NCI-H1417 (cell line): Measurements from ENCODE around the gene RNU7-1.
A peak's percentile ranks its signal among the peaks of the same experiment; 100 is the strongest.

Experiments used
- DNase-seq, 3 experiments: peaks; one replicate each; lab custom pipeline; 2025; lab: John Stamatoyannopoulos, UW

Gene RNU7-1

DNA sequence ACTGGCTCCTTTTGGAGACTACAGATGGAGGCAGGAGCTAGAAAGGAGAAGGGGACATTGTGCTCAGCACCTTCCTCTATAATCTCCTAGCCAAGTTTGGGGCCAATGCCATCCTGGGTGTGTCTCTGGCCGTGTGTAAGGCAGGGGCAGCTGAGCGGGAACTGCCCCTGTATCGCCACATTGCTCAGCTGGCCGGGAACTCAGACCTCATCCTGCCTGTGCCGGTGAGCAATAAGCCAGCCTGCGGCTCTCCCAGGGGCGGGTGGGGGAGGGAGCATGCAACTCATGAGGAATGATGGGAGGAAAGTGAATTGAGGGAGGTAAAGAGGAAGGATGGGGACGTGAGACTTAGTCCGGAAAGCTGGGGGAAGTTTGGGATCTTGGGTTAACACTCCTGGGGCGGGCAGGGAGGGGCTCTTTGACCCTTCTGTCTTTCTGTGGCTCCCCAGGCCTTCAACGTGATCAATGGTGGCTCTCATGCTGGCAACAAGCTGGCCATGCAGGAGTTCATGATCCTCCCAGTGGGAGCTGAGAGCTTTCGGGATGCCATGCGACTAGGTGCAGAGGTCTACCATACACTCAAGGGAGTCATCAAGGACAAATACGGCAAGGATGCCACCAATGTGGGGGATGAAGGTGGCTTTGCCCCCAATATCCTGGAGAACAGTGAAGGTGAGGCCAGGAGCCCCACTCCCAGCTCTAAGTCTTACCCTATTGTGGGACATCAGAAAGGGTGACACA, 26.0 kb upstream of the RNU7-1 start:
- DNase-seq, result no peak

DNA sequence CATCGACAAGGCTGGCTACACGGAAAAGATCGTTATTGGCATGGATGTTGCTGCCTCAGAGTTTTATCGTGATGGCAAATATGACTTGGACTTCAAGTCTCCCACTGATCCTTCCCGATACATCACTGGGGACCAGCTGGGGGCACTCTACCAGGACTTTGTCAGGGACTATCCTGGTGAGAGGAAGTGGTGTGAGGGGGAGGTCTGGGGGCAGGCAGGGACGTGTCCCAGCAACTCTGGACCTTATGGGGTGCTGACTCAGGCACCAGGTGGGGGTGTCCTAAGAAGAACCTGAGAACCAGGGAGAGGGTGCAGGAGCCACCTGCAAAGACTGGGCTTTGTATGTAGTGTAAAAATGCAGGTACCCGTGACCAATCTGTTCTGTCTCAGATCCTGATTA, 24.0 kb upstream of the RNU7-1 start:
- no peak for DNase-seq

DNA sequence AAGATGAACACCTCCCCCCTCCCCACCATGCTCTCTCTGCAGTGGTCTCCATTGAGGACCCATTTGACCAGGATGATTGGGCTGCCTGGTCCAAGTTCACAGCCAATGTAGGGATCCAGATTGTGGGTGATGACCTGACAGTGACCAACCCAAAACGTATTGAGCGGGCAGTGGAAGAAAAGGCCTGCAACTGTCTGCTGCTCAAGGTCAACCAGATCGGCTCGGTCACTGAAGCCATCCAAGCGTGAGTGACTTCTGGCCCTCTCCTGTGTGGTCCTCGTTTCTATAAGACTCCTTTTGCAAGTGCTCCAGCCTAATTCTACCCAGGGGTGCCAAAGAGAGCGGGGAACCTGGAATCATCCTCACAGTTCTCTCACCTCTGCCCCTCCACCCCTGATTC, 22.1 kb upstream of the RNU7-1 start:
- DNase-seq, result no peak

DNA sequence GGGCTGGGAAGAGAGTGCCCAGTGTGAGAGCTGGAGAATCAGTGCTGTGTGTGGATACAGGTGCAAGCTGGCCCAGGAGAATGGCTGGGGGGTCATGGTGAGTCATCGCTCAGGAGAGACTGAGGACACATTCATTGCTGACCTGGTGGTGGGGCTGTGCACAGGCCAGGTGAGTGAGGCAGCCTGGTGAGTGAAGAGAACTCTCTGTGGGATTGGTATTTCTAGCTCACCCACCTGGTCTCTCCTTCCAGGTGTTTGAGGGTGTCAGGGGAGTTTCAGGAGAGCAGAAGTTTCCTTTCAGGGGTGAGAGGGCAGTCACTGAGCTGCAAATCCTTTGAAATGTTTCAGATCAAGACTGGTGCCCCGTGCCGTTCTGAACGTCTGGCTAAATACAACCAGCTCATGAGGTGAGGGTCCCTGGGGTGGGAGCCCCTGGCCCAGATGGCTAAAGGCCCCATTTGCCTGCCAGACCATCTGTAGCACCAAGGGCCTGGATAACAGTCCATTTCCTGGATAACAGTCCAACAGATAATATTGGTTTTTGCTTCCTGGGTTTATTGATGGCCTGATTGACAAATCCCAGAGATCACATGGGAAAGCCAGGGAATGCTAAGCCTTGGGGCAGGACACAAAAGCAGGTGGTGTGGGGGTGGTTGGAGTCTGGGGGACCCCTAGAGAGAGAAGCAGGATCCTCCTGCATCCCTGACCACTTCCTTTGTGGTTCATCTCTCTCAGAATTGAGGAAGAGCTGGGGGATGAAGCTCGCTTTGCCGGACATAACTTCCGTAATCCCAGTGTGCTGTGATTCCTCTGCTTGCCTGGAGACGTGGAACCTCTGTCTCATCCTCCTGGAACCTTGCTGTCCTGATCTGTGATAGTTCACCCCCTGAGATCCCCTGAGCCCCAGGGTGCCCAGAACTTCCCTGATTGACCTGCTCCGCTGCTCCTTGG, 21.3 kb upstream of the RNU7-1 start:
- DNase-seq, result no peak

DNA sequence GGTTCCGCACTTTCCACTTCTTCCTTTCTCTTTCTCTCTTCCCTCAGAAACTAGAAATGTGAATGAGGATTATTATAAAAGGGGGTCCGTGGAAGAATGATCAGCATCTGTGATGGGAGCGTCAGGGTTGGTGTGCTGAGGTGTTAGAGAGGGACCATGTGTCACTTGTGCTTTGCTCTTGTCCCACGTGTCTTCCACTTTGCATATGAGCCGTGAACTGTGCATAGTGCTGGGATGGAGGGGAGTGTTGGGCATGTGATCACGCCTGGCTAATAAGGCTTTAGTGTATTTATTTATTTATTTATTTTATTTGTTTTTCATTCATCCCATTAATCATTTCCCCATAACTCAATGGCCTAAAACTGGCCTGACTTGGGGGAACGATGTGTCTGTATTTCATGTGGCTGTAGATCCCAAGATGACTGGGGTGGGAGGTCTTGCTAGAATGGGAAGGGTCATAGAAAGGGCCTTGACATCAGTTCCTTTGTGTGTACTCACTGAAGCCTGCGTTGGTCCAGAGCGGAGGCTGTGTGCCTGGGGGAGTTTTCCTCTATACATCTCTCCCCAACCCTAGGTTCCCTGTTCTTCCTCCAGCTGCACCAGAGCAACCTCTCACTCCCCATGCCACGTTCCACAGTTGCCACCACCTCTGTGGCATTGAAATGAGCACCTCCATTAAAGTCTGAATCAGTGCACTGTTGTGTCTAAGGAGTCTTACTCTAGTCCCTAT, 20.4 kb upstream of the RNU7-1 start:
- DNase-seq, result no peak

DNA sequence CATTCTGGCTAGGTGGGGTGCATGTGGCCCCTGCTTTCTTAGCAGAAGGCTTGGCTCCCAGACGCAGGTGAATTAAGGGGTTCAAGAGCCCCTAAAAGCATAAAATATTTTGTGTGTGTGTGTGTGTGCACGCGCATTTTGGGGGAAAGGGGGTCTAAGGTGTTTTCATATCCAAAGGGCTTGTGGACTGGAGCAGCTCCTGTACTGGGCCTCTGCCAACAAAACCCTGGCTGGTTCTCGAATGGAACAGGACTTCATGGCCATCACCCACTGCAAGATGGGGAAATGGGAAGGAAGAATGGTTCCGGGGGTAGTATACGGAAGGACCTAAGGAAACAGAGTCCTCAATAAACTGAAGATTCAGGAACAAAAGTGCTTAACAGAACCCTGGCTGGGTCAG, 19.8 kb upstream of the RNU7-1 start:
- DNase-seq, result no peak

DNA sequence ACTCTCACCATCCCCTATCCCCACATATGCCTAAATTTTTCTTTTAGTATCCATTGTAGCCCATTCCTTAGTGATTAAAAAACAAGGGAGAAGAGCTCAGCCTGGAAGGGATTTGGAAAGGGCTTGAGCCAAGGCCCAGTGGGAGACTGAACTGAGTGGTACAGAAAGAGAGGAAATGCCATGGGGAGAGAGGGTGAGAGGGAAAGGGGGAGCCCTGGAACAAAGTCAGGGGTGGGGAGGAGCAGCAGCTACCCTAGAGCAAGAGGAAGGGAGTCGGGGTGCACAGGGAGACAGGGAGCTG, 18.4 kb upstream of the RNU7-1 start:
- peak in 1 of 3 experiments; percentile 58 for DNase-seq

DNA sequence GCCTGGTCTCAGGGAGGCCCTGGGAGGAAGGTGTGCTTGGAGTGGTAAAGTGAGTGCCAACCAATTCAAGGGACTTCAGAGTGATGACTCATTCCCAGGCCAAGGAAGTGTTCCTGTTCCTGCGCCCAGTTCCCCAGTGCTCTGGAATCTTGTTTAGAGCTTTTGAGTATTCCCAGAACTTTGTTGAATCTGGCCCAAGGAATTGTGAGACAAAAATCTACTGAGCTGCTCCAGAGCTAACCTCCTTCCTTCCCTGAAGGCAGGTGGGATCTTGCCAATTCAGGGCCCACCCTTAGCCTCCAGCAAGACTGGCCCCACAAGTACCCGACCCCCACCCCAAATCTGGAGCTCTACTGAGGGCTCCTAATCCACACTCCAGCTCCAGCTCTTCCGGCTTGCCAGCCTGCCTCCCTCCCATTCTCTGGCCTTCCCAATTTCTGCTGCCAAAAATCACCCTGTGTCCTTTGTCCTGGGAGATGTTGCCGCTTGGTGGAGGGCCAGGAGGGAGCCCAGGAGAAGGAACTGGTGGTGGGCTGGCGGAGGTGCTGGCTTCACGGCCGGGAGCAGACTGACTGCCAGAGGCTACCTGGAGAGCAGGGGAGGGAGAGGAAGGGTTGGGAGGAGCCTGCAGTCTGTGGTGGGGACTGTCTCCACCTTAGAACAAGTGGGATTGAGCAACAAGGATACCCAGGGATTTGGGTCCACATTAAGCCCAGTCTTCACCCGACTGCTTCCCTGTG, 17.9 kb upstream of the RNU7-1 start:
- DNase-seq, result peak in 2 of 3 experiments; percentile 46 to 49

DNA sequence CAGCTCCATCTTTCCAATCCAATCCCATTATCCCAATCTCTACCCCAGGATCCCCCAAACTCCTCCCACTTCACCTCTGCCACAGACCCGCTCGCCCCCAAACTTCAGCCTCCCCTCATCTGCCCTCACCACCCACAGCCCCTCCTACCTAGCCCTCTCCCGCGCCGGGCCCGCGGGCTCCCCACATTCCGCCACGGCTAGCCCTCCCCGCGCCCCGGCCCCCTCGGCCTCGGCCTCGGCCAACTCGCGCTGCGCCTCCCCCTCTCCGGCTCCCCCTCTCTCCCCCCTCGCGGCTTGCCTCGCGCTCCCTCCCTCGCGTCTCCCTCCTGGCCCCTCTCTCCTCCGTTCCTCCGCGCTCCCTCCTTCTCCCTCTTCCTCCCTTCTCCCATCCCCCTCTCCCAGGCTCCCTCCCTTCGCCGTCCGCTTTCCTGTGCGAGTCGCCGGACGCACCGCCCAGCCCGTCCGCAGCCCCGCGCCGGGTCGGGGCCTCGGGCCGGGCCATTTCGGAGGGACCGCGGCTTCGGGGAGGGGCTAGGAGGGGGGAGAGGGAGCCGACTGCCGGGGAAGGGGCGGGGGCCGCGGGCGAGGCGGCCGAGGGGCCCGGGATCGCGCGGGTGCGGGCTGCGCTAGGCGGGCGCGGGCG, 16.1 kb upstream of the RNU7-1 start, which contains the start of gene ATN1:
TSS of gene ATN1 (plus strand) at position 581 of the 643 bp plus-strand sequence. CDS start 6,043 bp downstream, outside the sequence.
- DNase-seq, result peak; percentile 52 to 86 (median 85)

DNA sequence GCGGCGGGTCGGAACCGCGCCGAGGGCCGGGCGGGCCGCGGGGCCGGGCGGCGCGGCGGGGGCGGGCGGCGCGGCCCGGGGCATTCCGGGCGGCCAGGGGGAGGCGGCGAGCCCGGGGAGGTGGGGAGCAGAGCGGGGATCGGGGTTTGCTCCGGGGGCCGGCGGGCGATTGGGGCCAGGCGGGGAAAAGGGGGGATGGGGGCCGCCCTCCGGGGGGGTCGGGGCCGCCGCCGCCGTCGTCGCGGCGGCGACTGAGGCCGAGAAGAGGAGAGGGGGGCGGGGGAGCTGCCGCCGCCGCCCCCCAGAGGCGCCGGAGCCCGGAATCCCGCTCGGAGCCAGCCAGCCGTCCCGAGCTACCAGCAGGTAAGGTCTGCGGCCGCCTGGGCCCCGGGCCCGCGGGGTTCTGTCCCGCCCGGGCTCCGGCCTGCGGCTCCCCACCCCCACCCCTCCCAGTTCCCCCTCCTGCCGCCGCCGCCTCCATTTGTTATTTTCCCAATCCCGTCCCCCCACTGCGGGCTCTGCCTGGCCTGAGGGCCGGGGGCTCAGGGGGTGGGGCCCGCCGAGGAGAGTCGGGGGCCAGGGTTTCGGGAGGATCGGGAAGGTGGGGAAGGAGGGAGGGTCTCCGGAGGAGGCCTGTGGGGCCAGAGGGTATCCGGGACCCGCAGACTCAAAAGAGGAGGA, 15.5 kb upstream of the RNU7-1 start:
- peak in 2 of 3 experiments; percentile 62 to 63 for DNase-seq

DNA sequence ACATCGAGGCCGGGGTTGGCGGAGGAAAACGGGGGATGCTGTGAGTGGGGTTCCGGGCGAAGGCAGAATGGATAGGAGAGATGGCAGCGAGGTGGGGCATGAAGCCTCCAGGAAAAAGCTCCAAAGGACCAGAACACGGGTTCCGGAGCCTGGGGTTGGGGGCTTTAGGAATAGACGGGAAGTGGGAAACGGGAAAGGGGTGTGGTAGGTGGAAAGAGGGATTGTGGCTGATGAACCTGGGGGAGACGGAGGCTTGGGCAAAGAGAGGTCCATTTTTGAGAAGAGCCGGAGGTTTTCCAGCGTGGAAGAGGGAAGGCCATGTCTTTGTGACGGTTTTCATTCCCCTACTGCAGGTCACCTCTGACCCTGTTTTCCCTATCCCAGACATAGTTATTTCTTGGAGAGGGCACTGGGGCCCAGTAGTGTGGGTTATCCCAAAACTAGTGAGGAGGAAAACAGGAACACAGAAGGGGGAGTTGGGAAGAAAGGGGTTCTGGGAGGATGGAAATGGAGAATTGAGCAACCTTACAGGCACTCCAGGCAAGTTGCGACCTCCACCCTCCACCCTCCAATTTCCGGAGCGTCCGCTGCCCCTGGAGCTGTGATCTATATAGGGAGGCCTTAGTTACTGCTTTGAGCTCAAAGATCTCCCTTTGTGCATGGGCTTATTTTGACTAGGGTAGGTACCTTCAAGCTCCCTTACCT, 14.8 kb upstream of the RNU7-1 start:
- DNase-seq, result peak in 2 of 3 experiments; percentile 35 to 63

DNA sequence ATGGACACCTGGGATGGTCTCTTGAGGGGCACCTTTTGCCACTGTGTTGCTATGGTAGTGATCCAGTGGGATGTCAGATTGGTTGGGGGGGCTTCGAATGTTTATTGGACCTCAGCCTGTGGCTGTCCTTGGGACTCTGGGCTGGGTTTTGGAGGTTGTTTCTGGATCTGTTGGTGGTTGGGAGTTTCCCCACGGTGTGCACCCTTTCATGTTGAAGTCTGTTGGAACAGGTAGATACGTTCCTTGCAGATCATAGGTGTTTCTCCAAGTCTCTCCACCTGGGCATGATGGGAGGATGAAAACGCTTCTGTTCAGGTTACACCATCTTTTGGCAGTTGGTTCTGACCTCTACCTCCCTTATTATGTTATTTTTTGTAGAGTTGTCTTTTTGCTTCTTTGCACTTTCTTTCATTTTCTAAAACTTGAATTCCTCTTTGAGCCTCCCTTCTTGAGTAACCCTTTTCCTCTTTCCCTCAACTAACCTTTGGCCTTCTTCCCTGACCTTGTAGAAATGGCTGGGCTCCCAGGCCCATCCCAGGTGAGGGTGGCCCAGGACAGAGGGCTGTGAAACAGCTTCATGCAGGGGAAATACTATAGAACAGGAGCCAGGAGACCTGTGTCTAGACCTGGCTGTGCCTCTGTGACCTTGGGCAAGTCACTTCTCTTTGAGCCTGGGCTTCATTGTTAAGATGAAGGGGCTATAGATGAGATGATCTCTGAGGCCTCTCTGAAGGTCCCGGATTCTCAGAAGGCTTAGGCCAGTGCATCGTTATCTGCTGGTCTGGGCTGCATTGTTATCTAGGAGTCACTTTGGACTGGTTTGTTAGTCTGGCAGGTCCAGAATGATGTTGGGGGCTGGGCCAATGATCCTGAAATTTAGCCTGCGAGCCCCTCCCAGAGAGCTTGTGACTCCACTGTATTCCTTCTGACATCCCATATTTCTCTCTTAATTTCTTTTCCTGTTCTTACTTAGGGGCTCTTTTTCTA, 13.9 kb upstream of the RNU7-1 start:
- DNase-seq, result no peak

DNA sequence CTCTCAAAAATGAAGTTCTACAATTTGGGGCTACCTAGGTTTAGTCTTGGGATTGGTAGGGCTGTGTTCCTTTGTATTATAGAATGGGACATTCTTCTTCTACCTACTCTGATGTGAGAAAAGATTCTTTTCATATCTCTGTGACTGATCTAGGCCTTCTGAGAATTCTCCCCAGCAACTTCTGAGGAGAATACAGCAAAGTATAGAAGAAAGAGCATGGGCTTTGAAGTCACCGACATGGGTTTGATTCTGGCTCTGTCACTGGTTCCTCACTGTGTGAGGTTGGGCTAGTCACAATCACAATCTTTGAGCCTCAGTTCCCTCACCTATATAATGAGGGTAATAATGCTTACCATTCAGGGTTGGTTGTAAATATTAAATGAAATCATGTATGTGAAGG, 10.8 kb upstream of the RNU7-1 start:
- no peak for DNase-seq

DNA sequence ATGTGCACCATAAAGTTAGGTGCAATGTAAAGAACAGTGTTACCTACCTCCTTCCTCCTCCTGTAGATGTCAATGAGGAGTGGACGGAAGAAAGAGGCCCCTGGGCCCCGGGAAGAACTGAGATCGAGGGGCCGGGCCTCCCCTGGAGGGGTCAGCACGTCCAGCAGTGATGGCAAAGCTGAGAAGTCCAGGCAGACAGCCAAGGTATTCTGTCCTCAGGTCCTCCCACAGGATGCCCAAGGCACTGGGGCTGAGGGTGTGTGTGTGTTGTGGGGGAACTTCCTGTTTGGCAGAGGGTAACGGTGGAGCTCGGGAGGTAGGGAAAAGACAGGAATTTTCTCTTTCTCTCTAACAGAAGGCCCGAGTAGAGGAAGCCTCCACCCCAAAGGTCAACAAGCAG, 9.5 kb upstream of the RNU7-1 start:
- DNase-seq, result no peak

DNA sequence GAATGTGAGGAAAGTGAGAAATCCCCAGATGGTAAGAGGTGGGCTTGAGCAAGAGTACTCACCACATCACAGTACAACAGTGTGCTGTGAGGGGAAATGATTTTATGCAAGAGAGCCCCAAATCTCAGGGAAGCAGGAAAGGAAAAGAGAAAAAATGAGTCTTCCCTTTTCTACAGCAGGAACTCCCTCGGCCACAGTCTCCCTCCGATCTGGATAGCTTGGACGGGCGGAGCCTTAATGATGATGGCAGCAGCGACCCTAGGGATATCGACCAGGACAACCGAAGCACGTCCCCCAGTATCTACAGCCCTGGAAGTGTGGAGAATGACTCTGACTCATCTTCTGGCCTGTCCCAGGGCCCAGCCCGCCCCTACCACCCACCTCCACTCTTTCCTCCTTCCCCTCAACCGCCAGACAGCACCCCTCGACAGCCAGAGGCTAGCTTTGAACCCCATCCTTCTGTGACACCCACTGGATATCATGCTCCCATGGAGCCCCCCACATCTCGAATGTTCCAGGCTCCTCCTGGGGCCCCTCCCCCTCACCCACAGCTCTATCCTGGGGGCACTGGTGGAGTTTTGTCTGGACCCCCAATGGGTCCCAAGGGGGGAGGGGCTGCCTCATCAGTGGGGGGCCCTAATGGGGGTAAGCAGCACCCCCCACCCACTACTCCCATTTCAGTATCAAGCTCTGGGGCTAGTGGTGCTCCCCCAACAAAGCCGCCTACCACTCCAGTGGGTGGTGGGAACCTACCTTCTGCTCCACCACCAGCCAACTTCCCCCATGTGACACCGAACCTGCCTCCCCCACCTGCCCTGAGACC, 8.0 kb upstream of the RNU7-1 start:
- DNase-seq, result no peak

DNA sequence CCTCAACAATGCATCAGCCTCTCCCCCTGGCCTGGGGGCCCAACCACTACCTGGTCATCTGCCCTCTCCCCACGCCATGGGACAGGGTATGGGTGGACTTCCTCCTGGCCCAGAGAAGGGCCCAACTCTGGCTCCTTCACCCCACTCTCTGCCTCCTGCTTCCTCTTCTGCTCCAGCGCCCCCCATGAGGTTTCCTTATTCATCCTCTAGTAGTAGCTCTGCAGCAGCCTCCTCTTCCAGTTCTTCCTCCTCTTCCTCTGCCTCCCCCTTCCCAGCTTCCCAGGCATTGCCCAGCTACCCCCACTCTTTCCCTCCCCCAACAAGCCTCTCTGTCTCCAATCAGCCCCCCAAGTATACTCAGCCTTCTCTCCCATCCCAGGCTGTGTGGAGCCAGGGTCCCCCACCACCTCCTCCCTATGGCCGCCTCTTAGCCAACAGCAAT, 7.4 kb upstream of the RNU7-1 start:
- DNase-seq, result no peak

DNA sequence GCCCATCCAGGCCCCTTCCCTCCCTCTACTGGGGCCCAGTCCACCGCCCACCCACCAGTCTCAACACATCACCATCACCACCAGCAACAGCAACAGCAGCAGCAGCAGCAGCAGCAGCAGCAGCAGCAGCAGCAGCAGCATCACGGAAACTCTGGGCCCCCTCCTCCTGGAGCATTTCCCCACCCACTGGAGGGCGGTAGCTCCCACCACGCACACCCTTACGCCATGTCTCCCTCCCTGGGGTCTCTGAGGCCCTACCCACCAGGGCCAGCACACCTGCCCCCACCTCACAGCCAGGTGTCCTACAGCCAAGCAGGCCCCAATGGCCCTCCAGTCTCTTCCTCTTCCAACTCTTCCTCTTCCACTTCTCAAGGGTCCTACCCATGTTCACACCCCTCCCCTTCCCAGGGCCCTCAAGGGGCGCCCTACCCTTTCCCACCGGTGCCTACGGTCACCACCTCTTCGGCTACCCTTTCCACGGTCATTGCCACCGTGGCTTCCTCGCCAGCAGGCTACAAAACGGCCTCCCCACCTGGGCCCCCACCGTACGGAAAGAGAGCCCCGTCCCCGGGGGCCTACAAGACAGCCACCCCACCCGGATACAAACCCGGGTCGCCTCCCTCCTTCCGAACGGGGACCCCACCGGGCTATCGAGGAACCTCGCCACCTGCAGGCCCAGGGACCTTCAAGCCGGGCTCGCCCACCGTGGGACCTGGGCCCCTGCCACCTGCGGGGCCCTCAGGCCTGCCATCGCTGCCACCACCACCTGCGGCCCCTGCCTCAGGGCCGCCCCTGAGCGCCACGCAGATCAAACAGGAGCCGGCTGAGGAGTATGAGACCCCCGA, 6.8 kb upstream of the RNU7-1 start:
- DNase-seq, result peak in 1 of 3 experiments; percentile 60
